Stimulated activated CD4-positive, alpha-beta T cell treated with anti-CD3 and anti-CD28 coated beads, Interleukin-4, amount 100 ng/mL, for 1 hour (primary cell): Measurements from ENCODE around the gene SLC39A8.
"Not testable (repeated sequence)": the region's sequence is repeated elsewhere in the genome, so short reads cannot be mapped to it uniquely, and the experiment has no call there.

ENCODE experiments used
- DNase-seq: peaks from one replicate; pipeline ENCODE4 v3.0.0-alpha.2; 2020

The SLC39A8 gene

DNA sequence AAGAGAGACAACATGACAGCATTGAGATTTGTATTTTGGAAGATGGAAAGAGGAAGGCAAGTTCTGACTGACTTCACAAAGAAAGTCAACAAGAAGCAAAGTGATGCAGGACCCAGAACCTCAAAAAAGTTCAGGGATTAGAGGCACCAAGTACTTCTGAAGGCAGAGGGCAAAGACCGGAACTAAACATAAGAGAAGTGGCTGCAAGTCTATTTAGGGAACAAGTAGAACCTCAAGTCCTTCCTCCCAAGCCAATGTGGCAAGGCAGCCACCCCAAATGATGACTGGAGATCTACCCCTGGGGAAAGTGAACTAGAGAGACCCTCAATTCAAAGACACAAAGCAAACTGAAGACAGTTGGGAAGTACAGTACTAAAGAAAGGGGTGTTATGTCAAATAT, 46.6 kb downstream of the SLC39A8 start:
- no peak for DNase-seq

DNA sequence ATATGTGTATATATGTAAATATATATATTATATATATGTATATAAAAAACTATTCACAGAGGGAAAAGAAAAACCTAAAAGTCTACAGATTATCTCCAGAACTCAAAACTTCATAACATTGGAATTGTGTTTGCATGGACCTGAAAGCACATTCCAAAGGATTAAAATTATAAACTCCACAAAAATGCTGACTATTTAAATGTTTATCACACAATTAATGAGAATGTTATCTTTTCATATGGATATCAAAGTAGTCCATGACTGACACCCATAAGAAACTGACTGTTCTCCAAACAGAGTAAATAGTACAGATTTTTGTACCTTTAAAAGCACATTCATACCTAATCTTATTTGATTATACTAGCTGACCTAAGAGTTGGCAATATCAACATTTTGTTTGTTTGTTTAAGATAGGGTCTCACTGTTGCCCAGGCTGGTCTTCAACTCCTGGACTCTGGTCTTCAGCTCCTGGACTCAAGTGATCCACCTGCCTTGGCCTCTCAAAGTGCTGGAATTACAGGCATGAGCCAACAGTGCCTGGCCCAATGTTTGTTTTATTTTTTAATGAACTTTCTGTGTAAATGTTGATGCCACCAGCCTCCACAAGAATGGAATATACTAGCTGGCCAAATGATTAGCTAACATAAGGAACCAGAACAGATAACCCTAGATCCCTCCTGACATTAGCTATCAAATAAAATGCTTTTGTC, 50.0 kb downstream of the SLC39A8 start:
- DNase-seq = no peak

DNA sequence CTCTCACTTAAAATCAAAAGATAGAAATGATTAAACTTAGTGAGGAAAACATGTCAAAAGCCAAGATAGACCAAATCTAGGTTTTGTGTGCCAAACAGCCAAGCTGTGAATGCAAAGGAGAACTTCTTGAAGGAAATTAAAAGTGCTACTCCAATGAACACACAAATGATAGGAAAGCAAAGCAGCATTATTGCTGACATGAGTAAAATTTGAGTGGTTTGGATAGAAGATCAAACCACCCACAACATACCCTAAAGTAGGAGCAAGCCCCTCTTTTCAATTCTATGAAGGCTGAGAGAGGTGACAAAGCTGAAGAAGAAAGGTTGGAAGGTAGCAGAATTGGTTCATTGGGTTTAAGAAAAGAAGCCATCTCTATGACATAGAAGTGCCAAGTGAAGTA, 56.8 kb downstream of the SLC39A8 start:
- no peak for DNase-seq

- DNase-seq = no peak
These were observed 59.5 kb downstream of the SLC39A8 start for GRCh38 chr4:102285831-102286230.

GRCh38 chr4:102281171-102281839, 64.0 kb downstream of the SLC39A8 start:
- no peak for DNase-seq

DNA sequence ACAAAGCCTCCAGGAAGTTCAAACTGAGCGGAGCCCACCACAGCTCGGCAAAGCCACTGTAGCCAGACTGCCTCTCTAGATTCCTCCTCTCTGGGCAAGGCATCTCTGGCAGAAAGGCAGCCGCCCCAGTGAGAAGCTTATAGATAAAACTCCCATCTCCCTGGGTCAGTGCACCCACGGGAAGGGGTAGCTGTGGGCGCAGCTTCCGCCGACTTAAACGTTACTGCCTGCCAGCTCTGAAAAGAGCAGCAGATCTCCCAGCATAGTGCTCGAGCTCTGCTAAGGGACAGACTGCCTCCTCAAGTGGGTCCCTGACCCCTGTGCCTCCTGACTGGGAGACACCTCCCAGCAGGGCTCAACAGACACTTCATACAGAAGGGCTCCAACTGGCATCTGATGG, 72.0 kb downstream of the SLC39A8 start:
- DNase-seq = not testable (repeated sequence)

DNA sequence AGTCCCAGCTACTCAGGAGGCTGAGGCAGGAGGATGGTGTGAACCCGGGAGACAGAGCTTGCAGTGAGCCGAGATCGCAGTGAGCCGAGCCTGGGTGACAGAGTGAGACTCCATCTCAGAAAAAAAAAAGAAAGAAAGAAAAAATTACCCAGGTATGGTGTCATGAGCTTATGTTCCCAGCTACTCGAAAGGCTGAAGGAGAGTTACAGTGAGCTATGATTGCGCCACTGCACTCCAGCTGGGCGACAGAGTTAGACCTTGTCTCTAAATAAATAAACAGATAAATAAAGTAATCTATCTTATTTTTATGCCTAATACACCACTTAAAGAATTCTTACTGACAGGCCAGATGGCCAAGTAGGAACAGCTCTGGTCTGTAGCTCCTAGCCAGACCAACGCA, 73.0 kb downstream of the SLC39A8 start:
- no peak for DNase-seq

DNA sequence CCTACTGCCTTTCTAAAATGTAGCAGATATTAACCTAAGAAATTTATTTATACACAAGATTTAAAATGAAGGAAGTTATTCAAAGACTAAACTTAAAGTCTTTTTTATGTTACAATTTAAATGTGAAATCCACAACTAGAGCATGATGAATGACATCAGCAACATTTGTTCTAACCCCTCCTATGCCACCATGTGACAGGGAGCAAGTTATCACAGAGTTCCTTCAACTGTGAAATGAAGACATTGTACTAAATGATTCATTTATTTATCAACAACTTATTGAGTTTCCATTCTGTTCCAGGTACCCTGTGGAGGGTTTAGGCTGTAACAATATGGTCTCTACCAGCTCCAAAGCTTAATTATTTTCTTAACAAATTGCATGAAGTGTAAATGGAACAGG, 76.9 kb downstream of the SLC39A8 start:
- no peak for DNase-seq

GRCh38 chr4:102263024-102263787, 82.1 kb downstream of the SLC39A8 start:
- DNase-seq = no peak

GRCh38 chr4:102259702-102260101, 85.6 kb downstream of the SLC39A8 start:
- no peak for DNase-seq

- no peak for DNase-seq
These were observed 86.2 kb downstream of the SLC39A8 start for GRCh38 chr4:102259081-102259480.

DNA sequence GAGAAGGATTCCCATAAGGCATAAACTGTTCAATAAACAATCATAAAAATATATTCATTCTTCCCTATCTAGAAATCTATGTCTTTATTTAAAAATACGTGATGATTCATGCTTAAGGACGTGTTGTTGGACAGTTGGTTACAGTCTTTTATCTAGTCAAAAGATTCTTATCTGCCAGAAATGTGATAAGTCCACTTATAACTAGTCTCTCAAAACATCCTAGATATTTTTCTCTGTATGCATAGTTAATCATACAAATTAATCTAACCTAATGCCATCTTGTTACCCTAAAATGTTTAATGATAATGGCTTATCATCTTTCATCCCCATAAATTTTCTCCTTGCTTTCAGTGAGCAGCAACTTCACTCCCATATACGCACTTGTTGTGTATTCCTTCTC, 89.0 kb downstream of the SLC39A8 start:
- no peak for DNase-seq

DNA sequence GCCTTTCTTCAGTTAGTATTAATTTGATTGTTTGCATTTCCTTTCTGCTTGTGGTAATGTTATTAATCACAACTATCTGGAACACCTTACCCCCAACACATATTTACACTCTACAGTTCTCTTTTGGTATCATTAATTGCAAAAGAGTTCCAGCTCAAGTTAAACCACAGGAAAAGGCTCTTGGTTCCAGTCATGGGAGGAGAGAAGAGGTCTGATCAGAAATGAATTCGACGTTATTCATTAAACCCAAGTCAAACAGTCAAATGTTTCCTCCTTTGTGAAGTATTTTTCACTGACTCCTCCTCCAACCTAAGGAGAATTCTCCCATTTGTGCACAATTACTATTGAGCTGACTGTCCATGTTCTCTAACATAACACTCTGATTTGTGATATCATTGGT, 91.4 kb downstream of the SLC39A8 start:
- DNase-seq = no peak

GRCh38 chr4:102252171-102252570, 93.1 kb downstream of the SLC39A8 start:
- DNase-seq = no peak

- DNase-seq = no peak
These were observed 94.9 kb downstream of the SLC39A8 start for GRCh38 chr4:102250341-102250740.

- DNase-seq = no peak
These were observed 98.2 kb downstream of the SLC39A8 start for GRCh38 chr4:102247041-102247440.

DNA sequence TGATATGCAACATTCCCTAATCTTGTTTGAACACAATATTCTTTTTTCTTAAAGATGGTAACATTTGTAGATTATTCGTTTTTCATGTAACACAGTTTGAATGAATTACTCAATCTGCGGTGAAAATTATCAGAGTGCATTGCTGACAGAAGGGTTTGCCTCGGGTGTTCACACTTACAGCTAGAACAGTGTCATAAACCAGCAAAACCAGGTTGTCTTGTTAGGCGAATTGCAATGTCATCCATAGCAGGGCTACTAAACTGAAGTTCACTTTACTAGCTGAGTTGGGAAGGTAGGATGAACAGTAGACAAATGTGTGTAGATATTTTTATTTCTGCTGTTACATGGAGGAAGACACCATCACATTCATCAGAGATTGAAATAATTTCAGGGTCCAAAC, 98.9 kb downstream of the SLC39A8 start:
- DNase-seq = no peak

DNA sequence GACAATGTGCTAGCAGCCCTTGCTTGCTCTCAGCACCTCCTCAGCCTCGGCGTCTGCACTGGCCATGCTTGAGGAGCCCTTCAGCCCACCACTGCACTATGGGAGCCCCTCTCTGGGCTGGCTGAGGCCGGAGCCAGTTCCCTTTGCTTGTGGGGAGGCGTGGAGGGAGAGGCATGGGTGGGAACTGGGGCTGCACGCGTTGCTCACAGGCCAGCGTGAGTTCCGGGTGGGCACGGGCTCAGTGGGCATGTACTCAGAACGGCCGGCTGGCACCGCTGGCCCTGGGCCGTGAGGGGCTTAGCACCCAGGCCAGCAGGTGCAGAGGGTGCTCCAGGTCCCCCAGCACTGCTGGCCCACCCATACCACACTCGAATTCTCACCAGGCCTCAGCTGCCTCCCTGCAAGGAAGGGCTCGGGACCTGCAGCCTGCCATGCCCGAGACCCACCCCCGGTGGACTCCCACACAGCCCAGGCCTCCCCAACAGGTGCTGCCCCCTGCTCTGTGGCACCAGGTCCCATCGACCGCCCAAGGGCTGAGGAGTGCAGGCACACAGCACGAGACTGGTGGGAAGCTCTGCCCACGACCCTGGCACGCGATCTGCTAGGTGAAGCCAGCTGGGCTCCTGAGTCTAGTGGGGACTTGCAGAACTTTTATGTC, 100.3 kb downstream of the SLC39A8 start:
- no peak for DNase-seq

GRCh38 chr4:102243296-102243695, 102.0 kb downstream of the SLC39A8 start:
- DNase-seq = not testable (repeated sequence)

DNA sequence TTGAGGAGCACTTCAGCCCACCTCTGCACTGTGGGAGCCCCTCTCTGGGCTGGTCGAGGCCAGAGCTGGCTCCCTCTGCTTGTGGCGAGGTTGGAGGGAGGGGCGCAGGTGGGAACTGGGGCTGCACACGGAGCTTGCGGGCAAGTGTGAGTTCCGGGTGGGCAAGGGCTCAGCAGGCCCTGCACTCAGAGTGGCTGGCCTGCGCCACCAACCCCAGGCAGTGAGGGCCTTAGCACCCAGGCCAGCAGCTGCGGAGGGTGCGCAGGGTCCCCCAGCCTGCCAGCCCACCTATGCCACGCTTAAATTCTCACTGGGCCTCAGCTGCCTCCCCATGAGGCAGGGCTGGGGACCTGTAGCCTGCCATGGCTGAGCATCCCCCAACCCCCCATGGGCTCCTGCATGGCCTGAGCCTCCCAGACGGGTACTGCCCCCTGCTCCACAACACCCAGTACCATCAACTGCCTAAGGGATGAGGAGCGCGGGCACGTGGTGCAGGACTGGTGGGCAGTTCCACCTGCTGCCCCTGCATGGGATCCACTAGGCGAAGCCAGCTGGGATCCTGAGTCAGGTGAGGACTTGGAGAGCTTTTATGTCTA, 110.9 kb downstream of the SLC39A8 start:
- DNase-seq = no peak

DNA sequence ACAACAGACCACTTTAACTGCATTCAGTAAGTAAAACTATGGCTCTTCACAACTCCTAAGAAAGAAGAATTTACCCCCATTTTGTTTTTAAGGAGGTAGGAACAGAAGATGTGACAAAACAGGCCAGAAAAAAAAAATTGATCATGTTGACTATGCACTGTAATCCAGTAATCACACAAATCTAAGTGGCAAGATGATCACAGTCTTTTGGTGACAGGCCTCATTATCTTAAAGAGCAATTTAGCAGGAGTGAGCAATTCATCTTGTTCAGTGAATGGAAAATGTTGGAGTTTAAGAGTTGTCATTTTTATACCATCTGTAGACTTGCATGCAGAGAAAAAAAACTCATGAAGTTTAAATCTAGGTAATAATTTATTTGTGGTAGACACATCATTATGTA, 115.1 kb downstream of the SLC39A8 start:
- no peak for DNase-seq

- DNase-seq = no peak
These were observed 117.9 kb downstream of the SLC39A8 start for GRCh38 chr4:102227388-102227787.

DNA sequence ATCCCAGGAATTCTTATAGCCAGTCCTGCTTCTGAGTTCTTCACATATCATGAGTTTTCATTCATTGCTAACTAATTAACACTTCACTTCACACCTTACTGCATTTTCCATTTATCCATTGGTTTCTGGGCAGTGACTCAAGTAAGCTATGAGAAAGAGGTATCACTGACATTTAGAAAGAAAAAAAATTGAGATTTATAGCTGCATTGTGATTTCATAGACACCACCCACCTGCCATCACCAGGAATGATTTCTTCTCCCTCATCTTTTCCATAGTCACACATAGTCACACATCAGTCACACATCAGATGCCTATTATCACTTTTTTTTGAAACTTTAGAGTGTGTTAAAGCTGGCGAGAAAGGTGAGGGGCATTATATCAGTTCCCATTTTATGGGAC, 121.8 kb downstream of the SLC39A8 start:
- DNase-seq = no peak
